Activated B cell treated with CpG ODN at 0.5 μM for 24 hours (primary cell): ENCODE data around the gene MTRF1. TPM values are rescaled to one million over a fixed set of nuclear protein-coding genes. Genes with fewer than 3 reads are reported as not detected.
"Not testable (repeated sequence)": the region's sequence is repeated elsewhere in the genome, so short reads cannot be mapped to it uniquely, and the experiment has no call there.

ENCODE experiments used
- ATAC-seq: fragments of 200-7000 bp; cut with Tn5 transposase; one replicate; pipeline ENCODE4 v1.10.0; 2021; ENCODE audit warnings: low read depth, mild to moderate bottlenecking, moderate library complexity
- CTCF ChIA-PET: fragments of 350-600 bp; sonication (Branson Sonifier 250); formaldehyde crosslinking; loops from one replicate; lab custom pipeline; 2021; ENCODE audit warnings: antibody characterized with exemption; lab: Charles Lee
- POLR2A ChIA-PET: fragments of 350-600 bp; sonication (Branson Sonifier 250); formaldehyde crosslinking; loops from one replicate; lab custom pipeline; 2021; ENCODE audit warnings: antibody characterized with exemption; lab: Charles Lee
- DNase-seq: peaks from one replicate; pipeline ENCODE4 v3.0.0; 2022
- H3K27ac Mint-ChIP-seq: one replicate; pipeline ENCODE4 v1.8.0; 2020; ENCODE audit warnings: mixed read lengths
- H3K27me3 Mint-ChIP-seq: one replicate; pipeline ENCODE4 v1.8.0; 2021; ENCODE audit warnings: mixed read lengths
- H3K36me3 Mint-ChIP-seq: one replicate; pipeline ENCODE4 v1.8.0; 2021; ENCODE audit warnings: low read depth, mixed read lengths
- H3K4me1 Mint-ChIP-seq: one replicate; pipeline ENCODE4 v1.8.0; 2021; ENCODE audit warnings: mixed read lengths
- H3K4me3 Mint-ChIP-seq: one replicate; pipeline ENCODE4 v1.8.0; 2020; ENCODE audit warnings: mild to moderate bottlenecking, mixed read lengths
- H3K9me3 Mint-ChIP-seq: one replicate; pipeline ENCODE4 v1.8.0; 2020; ENCODE audit warnings: mixed read lengths
- intact Hi-C: fragments of 100-400 bp; cut with micrococcal nuclease; formaldehyde crosslinking; loops from one replicate; pipeline ENCODE4 v1.15.1; 2024
- total RNA-seq: library from RNA; stranded (reverse); gene quantifications from 2 replicates; pipeline ENCODE4 v1.2.3, GENCODE V29; 2022
- TF ChIP-seq, protein P1 (sequence below): fragments of 200-600 bp; IDR thresholded peaks from one replicate; pipeline ENCODE4 v1.8.0; 2022; ENCODE audit warnings: antibody characterized with exemption, mild to moderate bottlenecking

MTRF1 gene
- total RNA-seq, 1 donor from 2014 or later: 26.7 TPM

DNA sequence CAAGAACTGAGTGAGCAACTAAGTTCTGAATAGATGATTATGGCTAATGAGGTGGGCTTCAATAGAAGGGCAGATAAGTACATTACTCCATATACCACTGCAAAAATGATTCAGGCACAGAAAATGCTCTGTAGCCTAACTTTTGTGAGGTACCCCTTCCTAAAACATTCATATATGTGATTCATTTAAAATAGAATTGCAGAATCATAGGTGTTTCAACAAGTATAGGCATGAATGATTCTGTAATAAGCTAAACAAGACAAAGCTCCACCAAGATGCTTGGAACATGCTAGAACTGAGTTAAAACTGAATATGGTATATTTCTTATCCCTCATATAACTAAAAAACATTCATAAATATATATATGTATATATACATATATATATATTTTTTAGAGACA is 81.1 kb downstream of the MTRF1 start:
- no peak overlapping the region for H3K4me3 Mint-ChIP-seq
- intact Hi-C loops: no loop called here
- no peaks in the 10 kb centered on the region for H3K36me3 Mint-ChIP-seq
- no peaks in the 10 kb centered on the region for H3K9me3 Mint-ChIP-seq
- POLR2A ChIA-PET: no interaction called here
- H3K27me3 Mint-ChIP-seq: no peaks in the 10 kb centered on the region
- DNase-seq: no peak
- TF ChIP-seq, protein P1, sequence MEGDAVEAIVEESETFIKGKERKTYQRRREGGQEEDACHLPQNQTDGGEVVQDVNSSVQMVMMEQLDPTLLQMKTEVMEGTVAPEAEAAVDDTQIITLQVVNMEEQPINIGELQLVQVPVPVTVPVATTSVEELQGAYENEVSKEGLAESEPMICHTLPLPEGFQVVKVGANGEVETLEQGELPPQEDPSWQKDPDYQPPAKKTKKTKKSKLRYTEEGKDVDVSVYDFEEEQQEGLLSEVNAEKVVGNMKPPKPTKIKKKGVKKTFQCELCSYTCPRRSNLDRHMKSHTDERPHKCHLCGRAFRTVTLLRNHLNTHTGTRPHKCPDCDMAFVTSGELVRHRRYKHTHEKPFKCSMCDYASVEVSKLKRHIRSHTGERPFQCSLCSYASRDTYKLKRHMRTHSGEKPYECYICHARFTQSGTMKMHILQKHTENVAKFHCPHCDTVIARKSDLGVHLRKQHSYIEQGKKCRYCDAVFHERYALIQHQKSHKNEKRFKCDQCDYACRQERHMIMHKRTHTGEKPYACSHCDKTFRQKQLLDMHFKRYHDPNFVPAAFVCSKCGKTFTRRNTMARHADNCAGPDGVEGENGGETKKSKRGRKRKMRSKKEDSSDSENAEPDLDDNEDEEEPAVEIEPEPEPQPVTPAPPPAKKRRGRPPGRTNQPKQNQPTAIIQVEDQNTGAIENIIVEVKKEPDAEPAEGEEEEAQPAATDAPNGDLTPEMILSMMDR: no peak
- H3K27ac Mint-ChIP-seq: no peak overlapping the region
- CTCF ChIA-PET: no interaction called here
- no peak for ATAC-seq
- no peaks in the 10 kb centered on the region for H3K4me1 Mint-ChIP-seq

DNA sequence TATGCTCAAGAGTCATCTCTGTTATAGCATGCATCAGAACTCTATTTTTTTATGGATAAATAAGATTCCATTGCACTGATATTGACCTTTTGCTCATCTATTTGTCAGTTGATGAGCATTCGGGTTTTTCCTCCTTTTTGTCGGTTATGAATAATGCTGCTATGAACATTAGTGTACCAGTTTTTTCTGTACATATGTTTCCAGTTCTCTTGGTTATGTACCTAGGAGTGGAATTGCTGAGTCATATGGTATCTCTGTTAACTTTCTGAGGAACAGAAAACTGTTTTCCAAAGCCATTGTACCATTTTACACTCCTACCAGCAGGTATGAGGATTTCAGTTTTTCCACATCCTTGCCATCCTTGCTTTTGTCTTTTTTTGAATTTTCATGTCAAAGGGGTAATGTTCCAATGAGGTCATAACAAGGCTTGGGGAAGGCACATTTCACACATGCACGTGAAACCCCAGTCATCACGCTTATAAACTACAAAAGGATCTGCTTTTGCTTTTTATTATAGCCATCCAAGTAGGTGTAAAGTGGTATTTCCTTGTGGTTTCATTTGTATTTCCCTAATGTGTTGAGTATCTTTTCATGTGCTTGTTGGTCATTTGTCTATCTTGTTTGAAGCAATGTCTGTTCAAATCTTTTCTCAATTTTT is 83.7 kb downstream of the MTRF1 start:
- intact Hi-C loops: loop anchor here (2.0 kb wide), 1 partner anchor 15 kb away; no protein-coding TSS in a partner anchor
- Mint-ChIP-seq H3K9me3 (peaks cover 12% of the 10 kb centered on the region), H3K4me3 (no peak overlapping the region), H3K36me3 (peaks cover 8% of the 10 kb centered on the region), H3K4me1 (no peaks in the 10 kb centered on the region), H3K27me3 (no peaks in the 10 kb centered on the region), H3K27ac (no peak overlapping the region)
- DNase-seq (no peak), ATAC-seq (no peak)
- ChIA-PET CTCF (no interaction called here), POLR2A (no interaction called here)
- TF ChIP-seq, protein P1: no peak

DNA sequence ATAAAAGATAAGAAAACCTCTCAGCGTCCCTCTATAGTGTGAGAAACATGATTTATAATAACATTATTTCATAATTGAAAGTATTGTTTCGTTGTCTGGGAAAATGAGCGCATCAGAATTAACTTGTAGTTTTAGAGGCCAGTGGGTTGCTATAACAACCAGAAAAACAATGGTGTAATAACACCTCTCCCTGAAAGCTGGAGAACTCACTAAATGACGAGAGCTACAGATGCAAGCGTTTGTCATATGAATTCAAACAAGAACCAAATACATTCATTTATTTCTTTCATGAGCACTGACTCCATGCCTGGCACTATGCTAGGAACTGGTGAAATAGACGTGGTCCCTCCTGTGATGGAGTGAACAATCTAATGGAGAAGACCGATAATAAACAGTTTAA is 85.3 kb downstream of the MTRF1 start:
- DNase-seq (no peak), ATAC-seq (no peak)
- TF ChIP-seq, protein P1: no peak
- ChIA-PET CTCF (no interaction called here), POLR2A (no interaction called here)
- intact Hi-C loops: loop anchor here (2.0 kb wide), 1 partner anchor 13 kb away; no protein-coding TSS in a partner anchor
- H3K9me3 Mint-ChIP-seq: peaks cover 14% of the 10 kb centered on the region
- no peak overlapping the region for H3K27ac Mint-ChIP-seq
- H3K27me3 Mint-ChIP-seq: no peaks in the 10 kb centered on the region
- no peaks in the 10 kb centered on the region for H3K4me1 Mint-ChIP-seq
- H3K4me3 Mint-ChIP-seq: no peak overlapping the region
- peaks cover 9% of the 10 kb centered on the region for H3K36me3 Mint-ChIP-seq

DNA sequence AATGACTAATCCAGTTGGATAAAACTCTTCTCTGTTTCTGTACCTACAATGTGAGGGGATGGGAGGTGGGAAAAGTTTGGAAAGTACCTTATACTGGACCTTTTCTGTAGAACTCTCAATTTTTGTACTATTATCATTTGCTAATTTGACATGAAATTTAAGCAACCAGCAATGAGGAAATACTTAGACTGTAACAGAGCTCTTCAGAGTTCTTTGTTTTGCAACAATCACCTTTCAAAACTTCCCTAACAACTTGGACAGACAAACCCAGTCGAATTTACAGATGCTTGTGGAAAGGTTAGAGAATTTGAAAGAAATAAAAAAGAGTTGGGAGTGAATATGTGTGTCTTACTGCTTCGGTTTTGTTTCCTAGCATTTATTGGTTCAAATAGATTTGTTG is 85.8 kb downstream of the MTRF1 start:
- Mint-ChIP-seq H3K27ac (no peak overlapping the region), H3K4me1 (no peaks in the 10 kb centered on the region), H3K4me3 (no peak overlapping the region), H3K36me3 (peaks cover 12% of the 10 kb centered on the region), H3K9me3 (peaks cover 17% of the 10 kb centered on the region), H3K27me3 (no peaks in the 10 kb centered on the region)
- no peak for ATAC-seq
- TF ChIP-seq, protein P1: no peak
- CTCF ChIA-PET: no interaction called here
- POLR2A ChIA-PET: no interaction called here
- DNase-seq: no peak
- intact Hi-C loops: loop anchor here (2.0 kb wide), 1 partner anchor 13 kb away; no protein-coding TSS in a partner anchor

DNA sequence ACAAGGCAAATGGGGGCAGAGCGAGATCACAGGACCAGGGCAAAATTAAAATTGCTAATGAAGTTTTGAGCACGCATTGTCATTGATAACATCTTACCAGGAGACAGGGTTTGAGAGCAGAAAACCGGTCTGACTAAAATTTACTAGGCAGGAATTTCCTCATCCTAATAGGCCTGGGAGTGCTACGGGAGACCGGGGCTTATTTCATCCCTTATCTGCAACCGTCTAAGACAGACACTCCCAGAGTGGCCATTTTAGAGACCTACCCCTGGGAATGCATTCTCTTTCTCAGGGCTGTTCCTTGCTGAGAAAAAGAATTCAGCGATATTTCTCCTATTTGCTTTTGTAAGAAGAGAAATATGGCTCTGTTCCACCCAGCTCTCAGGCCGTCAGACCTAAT is 87.8 kb downstream of the MTRF1 start:
- DNase-seq, H3K27ac Mint-ChIP-seq, ATAC-seq, H3K4me3 Mint-ChIP-seq, CTCF ChIA-PET, H3K27me3 Mint-ChIP-seq, POLR2A ChIA-PET, H3K4me1 Mint-ChIP-seq, intact Hi-C loops: not testable (repeated sequence)
- peaks cover 16% of the 10 kb centered on the region for H3K36me3 Mint-ChIP-seq
- H3K9me3 Mint-ChIP-seq: peaks cover 17% of the 10 kb centered on the region

Other genes starting within 250 kb of the MTRF1 start
- 129 and 136 TPM in 2 replicates for gene ELF1, start 244.3 kb downstream of the MTRF1 start, total RNA-seq
- 8.6 and 9.0 TPM in 2 replicates for gene WBP4, start 202.1 kb downstream of the MTRF1 start, total RNA-seq
- gene KBTBD6, start 130.8 kb downstream of the MTRF1 start, total RNA-seq: 5.1 and 6.0 TPM in 2 replicates
- 5.2 and 6.4 TPM in 2 replicates for gene KBTBD7, start 69.0 kb downstream of the MTRF1 start, total RNA-seq
- 18.5 and 21.4 TPM in 2 replicates for gene NAA16, start 47.7 kb upstream of the MTRF1 start, total RNA-seq
- gene RGCC, start 194.0 kb upstream of the MTRF1 start, total RNA-seq: 2.4 and 2.7 TPM in 2 replicates